SH-SY5Y (cell line): ENCODE measurements around the gene TP63.

Experiments used
- GATA2 ChIP-seq: IDR thresholded peaks from 2 replicates; pipeline ENCODE4 v1.6.1; 2011; ENCODE audit warnings: mild to moderate bottlenecking, low read depth, low read length
- GATA3 ChIP-seq: IDR thresholded peaks from 2 replicates; pipeline ENCODE4 v1.6.1; 2011; ENCODE audit warnings: low read depth, mild to moderate bottlenecking, low read length, moderate library complexity

Gene TP63

GRCh38 chr3:189685860-189686259 lies 54.7 kb downstream of the TP63 start:
- no peak for TF ChIP-seq GATA2
- no peak for TF ChIP-seq GATA3

- TF ChIP-seq GATA2, result no peak
Measured at GRCh38 chr3:189687475-189687874, 56.3 kb downstream of the TP63 start.

GRCh38 chr3:189688262-189688661 lies 57.1 kb downstream of the TP63 start:
- no peak for TF ChIP-seq GATA2
- TF ChIP-seq GATA3, result no peak

GRCh38 chr3:189689625-189690024 lies 58.4 kb downstream of the TP63 start:
- no peak for TF ChIP-seq GATA3
- no peak for TF ChIP-seq GATA2

- TF ChIP-seq GATA3 (no peak), GATA2 (no peak)
Measured at GRCh38 chr3:189690237-189690636, 59.0 kb downstream of the TP63 start.

- TF ChIP-seq GATA2, result no peak
- no peak for TF ChIP-seq GATA3
Measured at GRCh38 chr3:189690672-189691071, 59.5 kb downstream of the TP63 start.

GRCh38 chr3:189695400-189695799 lies 64.2 kb downstream of the TP63 start:
- TF ChIP-seq GATA3 (no peak), GATA2 (no peak)

- no peak for TF ChIP-seq GATA3
- no peak for TF ChIP-seq GATA2
Measured at GRCh38 chr3:189698811-189699210, 67.6 kb downstream of the TP63 start.

GRCh38 chr3:189699885-189700284 lies 68.7 kb downstream of the TP63 start:
- TF ChIP-seq GATA3 (no peak), GATA2 (no peak)

- TF ChIP-seq GATA3 (no peak), GATA2 (no peak)
Measured at GRCh38 chr3:189702066-189702646, 71.0 kb downstream of the TP63 start.

GRCh38 chr3:189703865-189704264 lies 72.7 kb downstream of the TP63 start:
- no peak for TF ChIP-seq GATA2
- TF ChIP-seq GATA3, result no peak

GRCh38 chr3:189708375-189708774 lies 77.2 kb downstream of the TP63 start:
- TF ChIP-seq GATA2 (no peak), GATA3 (no peak)

- TF ChIP-seq GATA3, result no peak
- no peak for TF ChIP-seq GATA2
Measured at GRCh38 chr3:189710620-189711402, 79.6 kb downstream of the TP63 start.

GRCh38 chr3:189712906-189713483 lies 81.8 kb downstream of the TP63 start:
- no peak for TF ChIP-seq GATA2

- TF ChIP-seq GATA2 (no peak), GATA3 (no peak)
Measured at GRCh38 chr3:189714991-189715961, 84.1 kb downstream of the TP63 start.
